HG02885 (cell line): Measurements from ENCODE around the gene IWS1.
"Not testable (repeated sequence)": the region's sequence is repeated elsewhere in the genome, so short reads cannot be mapped to it uniquely, and the experiment has no call there.

ENCODE experiments used
- ATAC-seq: cut with Tn5 transposase; IDR thresholded peaks from one replicate; pipeline ENCODE4 v1.9.1; 2021; ENCODE audit warnings: mild to moderate bottlenecking; ENCODE audit not compliant: unreplicated experiment, poor library complexity

The IWS1 gene

GRCh38 chr2:127463155-127463991, 62.9 kb downstream of the IWS1 start:
- no peak for ATAC-seq

- no peak for ATAC-seq
These were observed 63.8 kb downstream of the IWS1 start for GRCh38 chr2:127462461-127462860.

- ATAC-seq, result no peak
These were observed 69.3 kb downstream of the IWS1 start for GRCh38 chr2:127456960-127457359.

GRCh38 chr2:127455566-127456493, 70.5 kb downstream of the IWS1 start:
- ATAC-seq, result no peak

- ATAC-seq, result no peak
These were observed 71.4 kb downstream of the IWS1 start for GRCh38 chr2:127454595-127455565.

- no peak for ATAC-seq
These were observed 72.7 kb downstream of the IWS1 start for GRCh38 chr2:127453392-127454171.

- no peak for ATAC-seq
These were observed 73.3 kb downstream of the IWS1 start for GRCh38 chr2:127453013-127453391.

- ATAC-seq, result not testable (repeated sequence)
These were observed 73.9 kb downstream of the IWS1 start for GRCh38 chr2:127452423-127452822.

- ATAC-seq, result no peak
These were observed 74.3 kb downstream of the IWS1 start for GRCh38 chr2:127451981-127452380.

GRCh38 chr2:127449898-127450297, 76.4 kb downstream of the IWS1 start:
- no peak for ATAC-seq

GRCh38 chr2:127449414-127449813, 76.9 kb downstream of the IWS1 start:
- ATAC-seq, result no peak

- ATAC-seq, result no peak
These were observed 77.8 kb downstream of the IWS1 start for GRCh38 chr2:127448526-127448925.

GRCh38 chr2:127439343-127439742, 86.9 kb downstream of the IWS1 start:
- no peak for ATAC-seq

GRCh38 chr2:127437781-127438726, 88.2 kb downstream of the IWS1 start:
- no peak for ATAC-seq

- ATAC-seq, result no peak
These were observed 89.2 kb downstream of the IWS1 start for GRCh38 chr2:127437056-127437455.

GRCh38 chr2:127434515-127434914, 91.8 kb downstream of the IWS1 start:
- no peak for ATAC-seq

GRCh38 chr2:127431408-127432023, 94.8 kb downstream of the IWS1 start:
- no peak for ATAC-seq
